K562 (cell line): Measurements from ENCODE around the gene GPR183. TPM values are rescaled to one million over a fixed set of nuclear protein-coding genes. Genes with fewer than 3 reads are reported as not detected.
A peak's percentile ranks its signal among the peaks of the same experiment; 100 is the strongest.

ENCODE experiments used
- ATAC-seq: fragments of 200-7000 bp; cut with Tn5 transposase; 3 replicates; pipeline ENCODE4 v1.9.1; 2020; ENCODE audit warnings: moderate library complexity
- BruUV-seq: library from RNA; stranded (reverse); fragments of 400-500 nt; replicated peaks from 2 replicates; lab custom pipeline; 2021; lab: Mats Ljungman, UMichigan
- CTCF ChIA-PET: fragments of 300-600 bp; formaldehyde crosslinking; extraction: SDS; loops from one replicate; lab custom pipeline; 2021; ENCODE audit warnings: low intra/inter-chr PET ratio; lab: Yijun Ruan, JAX
- POLR2A ChIA-PET: fragments of 300-600, 350-650 bp; sonication (Branson Sonifier 250); formaldehyde crosslinking; extraction: SDS; loops from one replicate; lab custom pipeline; 2021; ENCODE audit warnings: antibody characterized with exemption, inconsistent platforms; lab: Yijun Ruan, JAX
- DNase-seq, 4 experiments: peaks; one replicate each; pipeline versions ENCODE4 v3.0.0 to v3.0.0-alpha.2; 2011 to 2018; ENCODE audit warnings: low spot score in 3 of 4, mixed read lengths in 3 of 4; ENCODE audit errors: extremely low read depth in 1 of 4
- FAIRE-seq: peaks from 2 replicates; lab custom pipeline; 2011; peaks lifted over from hg19 to GRCh38; lab: Jason Lieb, UNC
- H2AFZ ChIP-seq: 2 replicates; pipeline ENCODE4 v1.6.0; 2011; ENCODE audit warnings: low read depth, low read length, control low read depth, inconsistent platforms
- H3K27ac ChIP-seq: fragments of 200-600 bp; 3 replicates; pipeline ENCODE4 v1.8.0; 2011; ENCODE audit warnings: low read depth, mild to moderate bottlenecking, control low read depth, inconsistent platforms, low read length, moderate library complexity, mixed read lengths; ENCODE audit errors: extremely low read depth
- H3K27me3 ChIP-seq, 2 experiments: fragments of 300-600 bp in 1 of 2; 2 replicates in 1 of 2; 3 replicates in 1 of 2; pipeline versions ENCODE4 v1.6.0 to v1.8.0; 2011; ENCODE audit warnings: inconsistent platforms in 2 of 2, low read length in 2 of 2, mild to moderate bottlenecking in 1 of 2, mixed read lengths in 1 of 2, moderate library complexity in 1 of 2; ENCODE audit not compliant: control insufficient read depth in 2 of 2, insufficient read depth in 2 of 2
- H3K36me3 ChIP-seq: fragments of 300-600 bp; 3 replicates; pipeline ENCODE4 v1.8.0; 2011; ENCODE audit warnings: mild to moderate bottlenecking, low read length, inconsistent platforms; ENCODE audit not compliant: control insufficient read depth, insufficient read depth
- H3K4me1 ChIP-seq, 2 experiments: fragments of 200-600 bp in 1 of 2; replicated peaks in 1 of 2; 2 replicates in 1 of 2; 3 replicates in 1 of 2; pipeline versions ENCODE4 v1.5.1 to v1.8.0; 2011; ENCODE audit warnings: inconsistent platforms in 2 of 2, low read length in 2 of 2, mild to moderate bottlenecking in 1 of 2, mixed read lengths in 1 of 2, moderate library complexity in 1 of 2; ENCODE audit not compliant: control insufficient read depth in 2 of 2, insufficient read depth in 2 of 2
- H3K4me2 ChIP-seq: 2 replicates; pipeline ENCODE4 v1.6.1; 2011; ENCODE audit warnings: low read length, control low read depth, inconsistent platforms, mixed read lengths; ENCODE audit not compliant: insufficient read depth
- H3K4me3 ChIP-seq: fragments of 200-600 bp; sonication (generic), shearing (Covaris generic); 2 replicates; pipeline ENCODE4 v1.5.1; 2016; ENCODE audit warnings: control low read depth, inconsistent platforms
- H3K79me2 ChIP-seq: fragments of 200-600 bp; 3 replicates; pipeline ENCODE4 v1.8.0; 2011; ENCODE audit warnings: low read length, inconsistent platforms; ENCODE audit not compliant: control insufficient read depth, insufficient read depth
- H3K9ac ChIP-seq, 2 experiments: 2 replicates each; pipeline versions ENCODE4 v1.6.0 to v1.6.1; 2011; ENCODE audit warnings: low read depth in 2 of 2, low read length in 2 of 2, control low read depth in 1 of 2, inconsistent platforms in 1 of 2, mild to moderate bottlenecking in 1 of 2, mixed read lengths in 1 of 2; ENCODE audit not compliant: insufficient read depth in 1 of 2
- H3K9me1 ChIP-seq: one replicate; pipeline ENCODE4 v1.6.0; 2011; ENCODE audit warnings: inconsistent platforms, mild to moderate bottlenecking, low read length, moderate library complexity; ENCODE audit not compliant: control insufficient read depth, insufficient read depth
- H3K9me3 ChIP-seq: replicated peaks from 2 replicates; pipeline ENCODE4 v1.5.1; 2011; ENCODE audit warnings: low read depth, low read length, inconsistent platforms; ENCODE audit not compliant: control insufficient read depth, insufficient read depth
- H4K20me1 ChIP-seq: replicated peaks from 2 replicates; pipeline ENCODE4 v1.6.1; 2011; ENCODE audit warnings: low read length, inconsistent platforms, mixed read lengths; ENCODE audit not compliant: control insufficient read depth, insufficient read depth
- EWSR1 ChIP-seq: fragments of 450-650 bp; IDR thresholded peaks from 2 replicates; pipeline ENCODE4 v1.6.1; 2018; ENCODE audit warnings: borderline replicate concordance, mild to moderate bottlenecking, low read depth, moderate library complexity; ENCODE audit not compliant: partially characterized antibody
- FOXJ2 ChIP-seq: fragments of 200-800 bp; sonication (Bioruptor generic); IDR thresholded peaks from 2 replicates; pipeline ENCODE4 v1.6.1; 2016; ENCODE audit warnings: missing genetic modification characterization, missing compliant biosample characterization
- SRSF3 ChIP-seq: fragments of 200-400 bp; formaldehyde crosslinking; IDR thresholded peaks from 2 replicates; pipeline ENCODE4 v1.6.1; 2016; ENCODE audit warnings: mild to moderate bottlenecking, low read length, moderate library complexity; ENCODE audit not compliant: insufficient read depth
- WGBS: fragments of 100-300 bp; shearing (Covaris generic); methylation state at CpG from one replicate; pipeline ENCODE4 v1.1.6; 2016; ENCODE audit warnings: low coverage, mixed read lengths; ENCODE audit not compliant: insufficient coverage; ENCODE audit errors: missing lambda C conversion rate; 5-methylcytosine and 5-hydroxymethylcytosine counted together
- in situ Hi-C: fragments of 300-500 bp; cut with MboI; formaldehyde crosslinking; loops from 4 replicates; pipeline ENCODE4 v1.15.0; 2018; ENCODE audit warnings: inconsistent platforms, mixed read lengths
- intact Hi-C: fragments of 100-400 bp; cut with micrococcal nuclease; formaldehyde crosslinking; loops from 2 replicates; pipeline ENCODE4 v1.14.2; 2022
- polyA plus RNA-seq, 8 experiments: library from polyadenylated mRNA; depleted of rRNA in 4 of 8; stranded (reverse) in 5 of 8; unstranded in 3 of 8; fragments of >200 nt; fragmentation: Nextera tagmentation in 2 of 8; fragmentation: Illumina TruSeq in 1 of 8; extraction: Ambion mirVana in 2 of 8; extraction: Trizol in 1 of 8; gene quantifications; 2 replicates each; pipeline versions ENCODE4 v1.2.1 to v1.2.3, GENCODE V29; 2011 to 2014; ENCODE audit warnings: inconsistent platforms in 1 of 8, missing spikeins in 1 of 8
- total RNA-seq, 7 experiments: library from RNA; depleted of rRNA in 6 of 7; stranded (reverse); fragments of >200 nt in 6 of 7; fragmentation: Illumina TruSeq in 2 of 7; extraction: Trizol in 2 of 7; gene quantifications; 2 replicates each; pipeline versions ENCODE4 v1.2.1 to v1.2.3, GENCODE V29; 2011 to 2021; ENCODE audit warnings: low replicate concordance in 1 of 7
- TF ChIP-seq, protein P1 (sequence below): fragments of 250-450 bp; sonication (Bioruptor Pico); IDR thresholded peaks from 2 replicates; pipeline ENCODE4 v1.8.0; 2021; ENCODE audit warnings: moderate library complexity, mild to moderate bottlenecking, inconsistent platforms

Gene GPR183
- total and polyA plus RNA-seq, 9 of the 15 experiments (the other 6 are each of a cell fraction or from before 2014, with no cell fraction given) = 1.3 to 10.2 (median 3.7) TPM

DNA sequence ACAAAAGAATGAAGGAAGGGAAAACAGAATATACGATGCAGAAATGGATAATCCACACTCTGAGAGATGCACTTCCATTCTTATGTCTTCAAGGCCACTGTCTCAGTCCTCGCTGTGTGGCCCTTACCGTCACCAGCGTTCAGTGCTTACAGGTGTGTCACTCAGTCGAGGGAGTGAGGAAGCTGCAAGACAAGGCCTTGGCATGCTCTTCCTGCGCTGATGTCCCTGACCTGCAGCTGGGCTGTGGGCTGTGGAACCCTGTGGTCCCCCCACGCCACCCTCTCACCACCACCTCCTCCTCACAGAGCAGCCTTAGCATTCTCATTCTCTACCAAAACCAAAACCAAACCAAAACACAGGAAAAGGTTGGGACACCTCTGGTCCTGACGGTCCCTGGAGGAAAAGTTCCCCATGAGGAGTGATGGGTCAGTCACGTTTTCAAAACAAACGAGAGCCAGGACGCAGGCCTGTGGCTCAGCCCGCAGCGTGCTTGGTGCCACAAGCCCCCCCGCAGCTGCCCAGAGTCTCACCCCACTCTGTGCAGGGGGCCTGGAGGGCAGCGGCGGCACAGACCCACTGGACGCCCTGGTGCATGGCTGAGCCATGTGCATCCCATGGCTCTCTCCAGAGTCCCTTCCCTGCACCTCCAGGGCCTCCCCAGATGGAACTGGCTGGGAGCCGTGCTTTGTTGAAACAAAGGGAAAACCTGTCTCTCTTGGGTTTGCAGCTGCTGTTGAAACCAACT, 48.2 kb upstream of the GPR183 start:
- 94% methylated on average over 17 of the region's 18 CpGs for WGBS
- H2AFZ ChIP-seq = no peak overlapping the region
- no peak overlapping the region for H3K9ac ChIP-seq
- intact Hi-C loops (no loop called here), in situ Hi-C loops (no loop called here)
- peaks cover 8 to 25% of the 10 kb centered on the region in 2 experiments; a peak in 4 of 5 replicates for H3K4me1 ChIP-seq
- no peaks in the 10 kb centered on the region for H3K27me3 ChIP-seq
- CTCF ChIA-PET = no interaction called here
- H3K36me3 ChIP-seq = peaks cover 45% of the 10 kb centered on the region; the same call in 2 of the 3 replicates
- no peak overlapping the region for H3K4me3 ChIP-seq
- ATAC-seq (no peak), FAIRE-seq (no peak), DNase-seq (no peak)
- H3K4me2 ChIP-seq = no peak overlapping the region
- no peaks in the 10 kb centered on the region for H3K9me3 ChIP-seq
- POLR2A ChIA-PET = no interaction called here
- peak overlapping the region; percentile 90; the same call in 2 of the 3 replicates for H3K27ac ChIP-seq
- TF ChIP-seq, protein P1, sequence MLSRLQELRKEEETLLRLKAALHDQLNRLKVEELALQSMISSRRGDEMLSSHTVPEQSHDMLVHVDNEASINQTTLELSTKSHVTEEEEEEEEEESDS (CRISPR knock-in tag) = no peak
- TF ChIP-seq SRSF3 (no peak), FOXJ2 (tag) (no peak), EWSR1 (no peak)
- no TSS peak for BruUV-seq
- peaks cover 4% of the 10 kb centered on the region for H3K9me1 ChIP-seq
- H4K20me1 ChIP-seq = no peaks in the 10 kb centered on the region
- H3K79me2 ChIP-seq = peaks cover 2% of the 10 kb centered on the region; the same call in 2 of the 3 replicates
